ENCODE data around the gene SESN3.
"Not testable (repeated sequence)": the region's sequence is repeated elsewhere in the genome, so short reads cannot be mapped to it uniquely, and the experiment has no call there.

The SESN3 gene

GRCh38 chr11:95248666-95249467 is 17.9 kb upstream of the SESN3 start:
- no peak for DNase-seq

GRCh38 chr11:95247883-95248282 is 16.9 kb upstream of the SESN3 start:
- DNase-seq, result no peak

- no peak for DNase-seq
These were observed 16.2 kb upstream of the SESN3 start for GRCh38 chr11:95247127-95247684.

- DNase-seq, result no peak
These were observed 14.6 kb upstream of the SESN3 start for GRCh38 chr11:95245581-95245980.

GRCh38 chr11:95245038-95245437 is 14.0 kb upstream of the SESN3 start:
- no peak for DNase-seq

GRCh38 chr11:95243673-95244072 is 12.7 kb upstream of the SESN3 start:
- no peak for DNase-seq

GRCh38 chr11:95242845-95243605 is 12.0 kb upstream of the SESN3 start:
- no peak for DNase-seq

- DNase-seq, result no peak
These were observed 11.3 kb upstream of the SESN3 start for GRCh38 chr11:95242091-95242844.

GRCh38 chr11:95241681-95242081 is 10.7 kb upstream of the SESN3 start:
- DNase-seq, result no peak

- DNase-seq, result no peak
These were observed 9.1 kb upstream of the SESN3 start for GRCh38 chr11:95239871-95240649.

- DNase-seq, result no peak
These were observed 1.7 kb upstream of the SESN3 start for GRCh38 chr11:95232666-95233065.

GRCh38 chr11:95231881-95232605 is 1.0 kb upstream of the SESN3 start:
- DNase-seq, result peak; percentile 33

GRCh38 chr11:95230810-95231126 is 234 bp downstream of the SESN3 start:
- DNase-seq, result no peak

GRCh38 chr11:95229993-95230809 is 801 bp downstream of the SESN3 start:
- peak; percentile 69 for DNase-seq

GRCh38 chr11:95229199-95229992 is 1.6 kb downstream of the SESN3 start:
- DNase-seq, result peak; percentile 90

GRCh38 chr11:95228081-95228749 is 2.8 kb downstream of the SESN3 start:
- no peak for DNase-seq

GRCh38 chr11:95227060-95227459 is 3.9 kb downstream of the SESN3 start:
- DNase-seq, result not testable (repeated sequence)

- DNase-seq, result peak; percentile 30
These were observed 8.2 kb downstream of the SESN3 start for GRCh38 chr11:95222817-95223216.

- no peak for DNase-seq
These were observed 11.4 kb downstream of the SESN3 start for GRCh38 chr11:95219599-95219998.

All from NCI-H2171 treated with DMSO at 0.1 percent for 48 hours (cell line).